Activated T-cell treated with anti-CD3 and anti-CD28 coated beads, Interleukin-2, amount 50 U/mL, for 24 hours (primary cell): ENCODE data around the gene RPN2.
A peak's percentile ranks its signal among the peaks of the same experiment; 100 is the strongest.

ENCODE experiments used
- DNase-seq: peaks from one replicate; pipeline ENCODE4 v3.0.0-alpha.2; 2020
- H3K27ac Mint-ChIP-seq: 2 replicates; pipeline ENCODE4 v1.8.0; 2020; ENCODE audit warnings: mild to moderate bottlenecking, mixed read lengths
- H3K27me3 Mint-ChIP-seq: 2 replicates; pipeline ENCODE4 v1.8.0; 2020; ENCODE audit warnings: mixed read lengths
- H3K36me3 Mint-ChIP-seq: 2 replicates; pipeline ENCODE4 v1.8.0; 2020; ENCODE audit warnings: low read depth, mixed read lengths
- H3K4me1 Mint-ChIP-seq: 2 replicates; pipeline ENCODE4 v1.8.0; 2020; ENCODE audit warnings: low read depth, mixed read lengths
- H3K4me3 Mint-ChIP-seq: 2 replicates; pipeline ENCODE4 v1.8.0; 2020; ENCODE audit warnings: mild to moderate bottlenecking, moderate library complexity, mixed read lengths
- H3K9me3 Mint-ChIP-seq: 2 replicates; pipeline ENCODE4 v1.8.0; 2020; ENCODE audit warnings: mixed read lengths

Gene RPN2

DNA sequence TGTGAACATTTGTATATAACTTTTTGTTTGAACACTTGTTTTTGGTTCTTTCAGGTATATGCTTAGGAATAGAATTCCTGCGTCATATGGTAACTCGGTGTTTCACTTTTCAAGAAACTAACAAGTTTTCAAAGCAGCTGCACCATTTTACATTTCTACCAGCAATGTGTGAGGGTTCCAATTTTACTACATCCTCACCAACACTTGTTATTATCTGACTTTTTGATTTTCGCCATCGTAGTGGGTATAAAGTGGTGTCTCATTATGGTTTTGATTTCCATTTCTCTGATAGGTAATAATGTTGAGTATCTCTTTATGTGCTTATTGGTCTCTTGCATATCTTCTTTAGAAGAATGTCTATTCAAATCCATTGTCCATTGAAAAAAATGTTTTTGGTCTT is 39.8 kb downstream of the RPN2 start:
- H3K4me1 Mint-ChIP-seq = peaks cover 7% of the 10 kb centered on the region
- H3K27ac Mint-ChIP-seq = no peak overlapping the region
- no peaks in the 10 kb centered on the region for H3K9me3 Mint-ChIP-seq
- peaks cover 94% of the 10 kb centered on the region for H3K36me3 Mint-ChIP-seq
- H3K4me3 Mint-ChIP-seq = no peak overlapping the region
- no peaks in the 10 kb centered on the region for H3K27me3 Mint-ChIP-seq
- no peak for DNase-seq

- Mint-ChIP-seq H3K27ac (no peak overlapping the region), H3K27me3 (no peaks in the 10 kb centered on the region), H3K4me3 (no peak overlapping the region), H3K4me1 (peaks cover 5% of the 10 kb centered on the region), H3K36me3 (peaks cover 95% of the 10 kb centered on the region), H3K9me3 (no peaks in the 10 kb centered on the region)
- DNase-seq = no peak
These were observed 40.9 kb downstream of the RPN2 start for GRCh38 chr20:37219751-37220668.

DNA sequence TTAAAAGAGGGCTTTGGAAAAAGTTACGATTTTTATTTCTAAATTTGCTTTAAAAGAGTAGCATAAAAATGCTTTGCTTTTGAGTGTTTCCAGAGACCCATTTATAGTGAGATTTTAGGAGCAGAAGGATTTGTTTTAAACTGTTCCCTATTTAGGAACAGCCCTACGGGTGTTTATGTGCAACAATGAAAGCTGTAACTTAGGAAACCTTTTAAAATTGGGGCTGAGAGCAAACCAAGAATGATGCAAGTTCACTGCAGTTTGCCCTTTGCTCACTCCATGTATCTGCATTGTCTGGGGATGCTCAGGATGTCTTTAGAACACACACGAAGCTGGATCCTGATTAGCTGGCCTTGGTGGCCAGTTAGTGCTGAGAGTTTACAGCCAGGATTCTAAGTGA is 41.6 kb downstream of the RPN2 start:
- Mint-ChIP-seq H3K27ac (no peak overlapping the region), H3K4me1 (peaks cover 3% of the 10 kb centered on the region), H3K27me3 (no peaks in the 10 kb centered on the region), H3K36me3 (peaks cover 95% of the 10 kb centered on the region), H3K9me3 (no peaks in the 10 kb centered on the region), H3K4me3 (no peak overlapping the region)
- no peak for DNase-seq

DNA sequence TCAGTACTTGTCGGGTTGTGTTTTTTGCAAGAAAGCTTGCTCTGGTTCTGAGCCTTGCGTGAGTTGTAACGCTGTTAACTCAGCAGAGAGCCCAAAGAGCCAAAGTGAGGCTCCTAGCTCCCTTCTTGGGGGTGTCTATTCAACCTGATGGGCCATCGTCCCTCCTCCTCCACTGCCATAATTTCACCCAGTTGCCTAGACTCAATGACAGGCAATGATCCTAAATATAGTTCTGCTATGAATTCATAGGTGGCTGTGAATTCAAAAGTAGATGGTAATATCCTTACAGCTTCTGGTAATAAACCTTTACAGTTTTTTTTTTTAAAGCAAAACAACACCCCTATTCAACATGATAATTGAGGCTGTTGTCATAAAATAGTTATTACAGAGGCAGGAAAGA is 43.0 kb downstream of the RPN2 start:
- no peak overlapping the region for H3K4me3 Mint-ChIP-seq
- H3K9me3 Mint-ChIP-seq = no peaks in the 10 kb centered on the region
- no peak overlapping the region for H3K27ac Mint-ChIP-seq
- H3K27me3 Mint-ChIP-seq = no peaks in the 10 kb centered on the region
- DNase-seq = no peak
- peaks cover 3% of the 10 kb centered on the region for H3K4me1 Mint-ChIP-seq
- H3K36me3 Mint-ChIP-seq = peaks cover 97% of the 10 kb centered on the region

DNA sequence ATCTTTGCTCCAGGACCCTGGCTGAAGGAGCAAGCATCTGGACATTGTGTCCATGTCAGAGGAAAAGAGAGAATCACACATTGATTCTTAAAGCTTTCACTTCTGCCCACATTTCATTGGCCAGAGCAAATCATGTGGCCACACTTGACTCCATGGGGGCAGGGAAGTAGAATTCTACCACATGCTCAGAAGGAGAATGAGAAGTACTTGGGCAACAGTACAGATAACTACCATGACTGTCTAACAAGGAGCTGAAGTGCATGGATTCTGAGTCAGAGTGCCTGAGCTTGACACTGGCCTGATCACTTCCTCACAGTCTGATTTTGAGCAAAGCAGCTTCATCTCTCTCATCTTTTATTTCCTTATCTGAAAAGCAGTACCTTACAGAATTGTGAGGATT is 43.9 kb downstream of the RPN2 start:
- peak overlapping the region; percentile 11 for H3K27ac Mint-ChIP-seq
- no peaks in the 10 kb centered on the region for H3K27me3 Mint-ChIP-seq
- no peak overlapping the region for H3K4me3 Mint-ChIP-seq
- H3K9me3 Mint-ChIP-seq = no peaks in the 10 kb centered on the region
- H3K36me3 Mint-ChIP-seq = peaks cover 98% of the 10 kb centered on the region
- DNase-seq = no peak
- peaks cover 3% of the 10 kb centered on the region for H3K4me1 Mint-ChIP-seq

DNA sequence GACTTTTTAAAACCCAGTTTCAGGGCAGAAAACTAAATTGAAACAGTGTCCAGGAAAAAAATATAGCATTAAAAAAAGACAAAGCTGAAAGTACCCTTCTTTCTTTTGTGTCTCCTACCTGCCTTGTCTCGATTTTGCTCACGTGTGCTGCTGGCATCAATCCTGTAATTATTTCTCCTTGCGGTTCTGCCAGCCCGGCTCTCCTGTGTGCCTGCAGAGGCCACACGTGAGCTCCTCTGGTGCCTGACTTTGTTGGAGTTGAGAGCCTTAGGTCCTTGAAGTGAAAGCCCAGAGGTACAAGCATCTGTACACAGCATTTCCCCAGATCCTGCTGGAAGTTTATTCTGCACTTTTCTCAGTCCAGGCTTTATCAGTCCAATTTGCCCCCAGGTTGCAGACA is 46.0 kb downstream of the RPN2 start:
- Mint-ChIP-seq H3K9me3 (no peaks in the 10 kb centered on the region), H3K4me1 (peaks cover 2% of the 10 kb centered on the region), H3K36me3 (peaks cover 98% of the 10 kb centered on the region), H3K4me3 (no peak overlapping the region), H3K27me3 (no peaks in the 10 kb centered on the region), H3K27ac (no peak overlapping the region)
- DNase-seq = no peak

DNA sequence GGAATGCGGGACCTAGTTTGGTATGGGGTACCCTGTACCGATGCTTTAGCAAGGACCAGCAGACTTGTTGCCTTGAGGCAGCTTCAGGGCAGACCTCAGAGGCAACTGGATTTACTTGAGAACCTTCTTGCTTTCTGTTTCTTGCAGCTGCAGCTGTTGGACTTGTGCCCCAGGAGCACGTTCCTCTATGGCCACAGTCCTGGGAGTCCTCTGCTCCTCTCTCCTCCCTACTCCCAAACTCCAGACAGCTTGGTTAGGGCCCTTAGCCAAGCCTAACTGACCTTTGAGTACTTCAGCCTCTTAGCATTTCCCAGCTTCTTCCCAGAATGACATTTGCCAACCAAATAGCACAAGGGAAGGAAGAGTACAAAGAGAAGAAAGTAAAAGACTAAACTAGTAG is 47.8 kb downstream of the RPN2 start:
- Mint-ChIP-seq H3K9me3 (no peaks in the 10 kb centered on the region), H3K27me3 (no peaks in the 10 kb centered on the region), H3K36me3 (peaks cover 100% of the 10 kb centered on the region), H3K4me1 (peaks cover 2% of the 10 kb centered on the region), H3K27ac (no peak overlapping the region), H3K4me3 (no peak overlapping the region)
- DNase-seq = no peak

GRCh38 chr20:37228082-37228481 is 49.0 kb downstream of the RPN2 start:
- Mint-ChIP-seq H3K27me3 (no peaks in the 10 kb centered on the region), H3K36me3 (peaks cover 100% of the 10 kb centered on the region), H3K9me3 (no peaks in the 10 kb centered on the region), H3K27ac (no peak overlapping the region), H3K4me3 (no peak overlapping the region), H3K4me1 (no peaks in the 10 kb centered on the region)
- DNase-seq = no peak

GRCh38 chr20:37228656-37229055 is 49.5 kb downstream of the RPN2 start:
- no peaks in the 10 kb centered on the region for H3K4me1 Mint-ChIP-seq
- no peak for DNase-seq
- H3K27ac Mint-ChIP-seq = no peak overlapping the region
- H3K4me3 Mint-ChIP-seq = no peak overlapping the region
- no peaks in the 10 kb centered on the region for H3K9me3 Mint-ChIP-seq
- peaks cover 100% of the 10 kb centered on the region for H3K36me3 Mint-ChIP-seq
- no peaks in the 10 kb centered on the region for H3K27me3 Mint-ChIP-seq

GRCh38 chr20:37229357-37229756 is 50.2 kb downstream of the RPN2 start:
- Mint-ChIP-seq H3K27ac (no peak overlapping the region), H3K9me3 (no peaks in the 10 kb centered on the region), H3K4me1 (no peaks in the 10 kb centered on the region), H3K36me3 (peaks cover 100% of the 10 kb centered on the region), H3K27me3 (no peaks in the 10 kb centered on the region), H3K4me3 (no peak overlapping the region)
- DNase-seq = no peak

- Mint-ChIP-seq H3K36me3 (peaks cover 100% of the 10 kb centered on the region), H3K9me3 (no peaks in the 10 kb centered on the region)
These were observed 51.1 kb downstream of the RPN2 start for GRCh38 chr20:37230200-37230599.

DNA sequence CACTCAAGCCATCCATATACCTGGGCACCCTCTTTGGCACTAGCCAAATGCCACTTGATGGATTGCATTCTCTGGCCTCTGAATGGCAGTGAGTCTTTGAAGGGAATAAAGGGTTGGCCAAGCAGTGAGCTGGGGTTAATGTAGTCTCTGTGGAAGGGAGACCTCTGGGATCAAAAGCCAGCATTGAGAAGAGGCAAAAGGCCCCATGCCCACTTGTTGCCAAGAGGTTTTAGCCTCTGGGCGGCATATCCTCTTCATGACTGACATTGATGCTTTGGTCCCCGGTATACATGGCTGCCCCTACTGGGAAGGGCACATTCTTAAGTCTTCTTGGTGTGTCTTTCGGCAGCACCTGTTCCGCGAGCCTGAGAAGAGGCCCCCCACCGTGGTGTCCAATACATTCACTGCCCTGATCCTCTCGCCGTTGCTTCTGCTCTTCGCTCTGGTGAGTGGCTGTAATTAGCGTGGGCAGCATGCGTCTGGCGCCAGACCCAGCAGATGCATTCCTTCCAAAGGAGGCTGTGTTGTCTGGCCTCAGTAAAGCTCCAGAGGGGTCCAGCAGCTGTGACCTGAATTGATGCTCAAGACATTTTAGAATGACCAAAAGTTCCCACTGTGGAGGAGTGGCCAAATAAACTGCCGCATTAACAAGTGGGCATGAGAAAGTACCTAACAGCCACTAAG is 53.0 kb downstream of the RPN2 start:
- no peak overlapping the region for H3K4me3 Mint-ChIP-seq
- H3K27me3 Mint-ChIP-seq = no peaks in the 10 kb centered on the region
- H3K4me1 Mint-ChIP-seq = no peaks in the 10 kb centered on the region
- H3K9me3 Mint-ChIP-seq = no peaks in the 10 kb centered on the region
- H3K27ac Mint-ChIP-seq = no peak overlapping the region
- H3K36me3 Mint-ChIP-seq = peaks cover 99% of the 10 kb centered on the region
- DNase-seq = no peak

More at GRCh38 chr20:37230200-37230599, 51.1 kb downstream of the RPN2 start:
- H3K27ac Mint-ChIP-seq = no peak overlapping the region
- H3K4me1 Mint-ChIP-seq = no peaks in the 10 kb centered on the region
- H3K27me3 Mint-ChIP-seq = no peaks in the 10 kb centered on the region
- H3K4me3 Mint-ChIP-seq = no peak overlapping the region
- no peak for DNase-seq

- Mint-ChIP-seq H3K27ac (no peak overlapping the region), H3K36me3 (peaks cover 99% of the 10 kb centered on the region), H3K27me3 (no peaks in the 10 kb centered on the region), H3K9me3 (no peaks in the 10 kb centered on the region), H3K4me1 (no peaks in the 10 kb centered on the region), H3K4me3 (no peak overlapping the region)
- DNase-seq = no peak
These were observed 54.6 kb downstream of the RPN2 start for GRCh38 chr20:37233548-37234253.

- no peaks in the 10 kb centered on the region for H3K27me3 Mint-ChIP-seq
- H3K4me1 Mint-ChIP-seq = no peaks in the 10 kb centered on the region
- no peak overlapping the region for H3K27ac Mint-ChIP-seq
- H3K36me3 Mint-ChIP-seq = peaks cover 99% of the 10 kb centered on the region
- DNase-seq = no peak
- H3K4me3 Mint-ChIP-seq = no peak overlapping the region
- no peaks in the 10 kb centered on the region for H3K9me3 Mint-ChIP-seq
These were observed 55.1 kb downstream of the RPN2 start for GRCh38 chr20:37234254-37234581.

GRCh38 chr20:37235065-37235464 is 55.9 kb downstream of the RPN2 start:
- H3K27me3 Mint-ChIP-seq = no peaks in the 10 kb centered on the region

More at GRCh38 chr20:37235065-37235464, 55.9 kb downstream of the RPN2 start:
- Mint-ChIP-seq H3K27ac (no peak overlapping the region), H3K36me3 (peaks cover 99% of the 10 kb centered on the region), H3K4me1 (no peaks in the 10 kb centered on the region), H3K9me3 (no peaks in the 10 kb centered on the region), H3K4me3 (no peak overlapping the region)
- peak; percentile 8 for DNase-seq
